IMR-90 (cell line): ENCODE data around the gene PIN1.

Source experiments
- BHLHE40 ChIP-seq: fragments of 150-350 bp; IDR thresholded peaks from 2 replicates; pipeline ENCODE4 v1.6.1; 2016; ENCODE audit warnings: mild to moderate bottlenecking, low read depth, low read length
- CEBPB ChIP-seq: IDR thresholded peaks from 2 replicates; pipeline ENCODE4 v1.6.1; 2012; ENCODE audit warnings: low read depth, low read length, improper control_type of control experiment
- CHD1 ChIP-seq: IDR thresholded peaks from 2 replicates; pipeline ENCODE4 v1.6.1; 2012; ENCODE audit warnings: low read depth, low read length, improper control_type of control experiment
- CTCF ChIP-seq: conservative IDR thresholded peaks from 2 replicates; pipeline ENCODE4 v1.5.1; 2012; ENCODE audit warnings: mild to moderate bottlenecking, low read depth, low read length, improper control_type of control experiment
- ELK1 ChIP-seq: fragments of 150-350 bp; IDR thresholded peaks from 2 replicates; pipeline ENCODE4 v1.6.1; 2016; ENCODE audit warnings: low read depth, mild to moderate bottlenecking, low read length, moderate library complexity, borderline replicate concordance
- MAFK ChIP-seq: IDR thresholded peaks from 2 replicates; pipeline ENCODE4 v1.6.1; 2012; ENCODE audit warnings: low read depth, low read length, improper control_type of control experiment
- MXI1 ChIP-seq: IDR thresholded peaks from 2 replicates; pipeline ENCODE4 v1.6.1; 2012; ENCODE audit warnings: low read depth, mild to moderate bottlenecking, low read length, moderate library complexity, borderline replicate concordance
- POLR2A ChIP-seq: IDR thresholded peaks from 2 replicates; pipeline ENCODE4 v1.6.1; 2012; ENCODE audit warnings: mild to moderate bottlenecking, low read depth, low read length
- RAD21 ChIP-seq: IDR thresholded peaks from 2 replicates; pipeline ENCODE4 v1.6.1; 2012; ENCODE audit warnings: low read length, improper control_type of control experiment
- RFX5 ChIP-seq: IDR thresholded peaks from 2 replicates; pipeline ENCODE4 v1.8.0; 2012; ENCODE audit warnings: low read depth, mild to moderate bottlenecking, low read length, moderate library complexity
- USF2 ChIP-seq: fragments of 150-350 bp; IDR thresholded peaks from 2 replicates; pipeline ENCODE4 v1.6.1; 2017; ENCODE audit warnings: mild to moderate bottlenecking, antibody characterized with exemption, low read length, low read depth

GRCh38 chr19:9811139-9811538, 24.0 kb upstream of the PIN1 start:
- TF ChIP-seq POLR2A (no peak), CTCF (no peak), RAD21 (no peak), BHLHE40 (no peak), CEBPB (no peak), USF2 (no peak), ELK1 (no peak), RFX5 (no peak), CHD1 (no peak), MXI1 (no peak), MAFK (no peak)
